ENCODE data around the gene KCNMA1.
"Not testable (repeated sequence)": the region's sequence is repeated elsewhere in the genome, so short reads cannot be mapped to it uniquely, and the experiment has no call there.

Gene KCNMA1

GRCh38 chr10:77604941-77605351, 32.7 kb downstream of the KCNMA1 start:
- no peak for DNase-seq (ENCODE audit: low spot score)

- DNase-seq (ENCODE audit: low spot score) = no peak
These were observed 33.5 kb downstream of the KCNMA1 start for GRCh38 chr10:77604063-77604462.

- no peak for DNase-seq (ENCODE audit: low spot score)
These were observed 34.1 kb downstream of the KCNMA1 start for GRCh38 chr10:77603534-77603927.

- DNase-seq (ENCODE audit: low spot score) = no peak
These were observed 34.6 kb downstream of the KCNMA1 start for GRCh38 chr10:77602913-77603533.

- no peak for DNase-seq (ENCODE audit: low spot score)
These were observed 35.2 kb downstream of the KCNMA1 start for GRCh38 chr10:77602231-77602912.

- DNase-seq (ENCODE audit: low spot score) = no peak
These were observed 36.1 kb downstream of the KCNMA1 start for GRCh38 chr10:77601488-77601887.

GRCh38 chr10:77600640-77601039, 37.0 kb downstream of the KCNMA1 start:
- no peak for DNase-seq (ENCODE audit: low spot score)

GRCh38 chr10:77599651-77600050, 38.0 kb downstream of the KCNMA1 start:
- no peak for DNase-seq (ENCODE audit: low spot score)

GRCh38 chr10:77598606-77599005, 39.0 kb downstream of the KCNMA1 start:
- no peak for DNase-seq (ENCODE audit: low spot score)

GRCh38 chr10:77597560-77597959, 40.0 kb downstream of the KCNMA1 start:
- no peak for DNase-seq (ENCODE audit: low spot score)

GRCh38 chr10:77594471-77594783, 43.2 kb downstream of the KCNMA1 start:
- DNase-seq (ENCODE audit: low spot score) = no peak

- no peak for DNase-seq (ENCODE audit: low spot score)
These were observed 43.7 kb downstream of the KCNMA1 start for GRCh38 chr10:77593771-77594470.

- no peak for DNase-seq (ENCODE audit: low spot score)
These were observed 44.5 kb downstream of the KCNMA1 start for GRCh38 chr10:77592946-77593636.

- DNase-seq (ENCODE audit: low spot score) = no peak
These were observed 45.1 kb downstream of the KCNMA1 start for GRCh38 chr10:77592510-77592909.

- no peak for DNase-seq (ENCODE audit: low spot score)
These were observed 46.2 kb downstream of the KCNMA1 start for GRCh38 chr10:77591238-77591880.

- DNase-seq (ENCODE audit: low spot score) = no peak
These were observed 47.0 kb downstream of the KCNMA1 start for GRCh38 chr10:77590344-77591237.

- DNase-seq (ENCODE audit: low spot score) = not testable (repeated sequence)
These were observed 47.9 kb downstream of the KCNMA1 start for GRCh38 chr10:77589703-77590102.

- DNase-seq (ENCODE audit: low spot score) = no peak
These were observed 48.7 kb downstream of the KCNMA1 start for GRCh38 chr10:77588886-77589285.

- no peak for DNase-seq (ENCODE audit: low spot score)
These were observed 50.2 kb downstream of the KCNMA1 start for GRCh38 chr10:77587416-77587790.

- DNase-seq (ENCODE audit: low spot score) = no peak
These were observed 50.7 kb downstream of the KCNMA1 start for GRCh38 chr10:77586719-77587415.

- DNase-seq (ENCODE audit: low spot score) = no peak
These were observed 52.7 kb downstream of the KCNMA1 start for GRCh38 chr10:77584938-77585337.
